ENCODE measurements around the gene PTPN20.

DNA sequence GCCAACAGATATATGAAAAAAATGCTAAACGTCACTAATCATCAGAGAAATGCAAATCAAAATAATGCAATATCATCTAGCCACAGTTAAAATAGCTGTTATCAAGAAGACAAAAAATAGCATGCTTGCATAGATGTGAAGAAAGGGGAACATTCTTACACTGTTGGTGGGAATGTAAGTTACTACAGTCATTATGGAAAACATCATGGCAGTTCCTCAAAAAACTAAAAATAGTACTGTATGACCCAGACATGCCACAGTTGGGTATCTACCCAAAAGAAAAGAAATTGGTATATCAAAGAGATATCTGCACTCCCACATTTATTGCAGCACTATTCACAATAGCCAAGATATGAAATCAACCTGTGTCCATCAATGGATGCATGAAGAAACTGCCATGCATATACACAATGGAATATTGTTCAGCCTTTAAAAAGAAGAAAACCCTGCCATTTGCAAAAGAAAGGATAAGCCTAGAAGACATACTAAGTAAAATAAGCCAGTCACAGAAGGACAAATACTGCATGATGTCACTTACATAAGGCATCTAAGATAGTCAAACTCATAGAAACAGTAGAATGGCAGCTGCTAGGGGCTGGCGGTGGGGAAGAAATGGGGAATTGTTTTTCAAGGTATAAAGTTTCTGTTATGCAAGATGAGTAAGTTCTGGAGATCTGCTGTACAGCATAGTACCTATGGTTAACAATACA is 107.0 kb downstream of the PTPN20 start:
- TF ChIP-seq CTCF (conservative IDR thresholded peaks at IDR 0.05) (no peak), ZFX (IDR thresholded peaks at IDR 0.05) (no peak)

All from C4-2B (cell line).